Activated CD4-positive, alpha-beta T cell treated with anti-CD3 and anti-CD28 coated beads, Interleukin-2, amount 50 U/mL, for 24 hours (primary cell): ENCODE data around the gene OBP2A.
"Not testable (repeated sequence)": the region's sequence is repeated elsewhere in the genome, so short reads cannot be mapped to it uniquely, and the experiment has no call there.

Source experiments
- DNase-seq, 2 donors: peaks; one replicate each; pipeline ENCODE4 v3.0.0-alpha.2; 2020; ENCODE audit warnings: low read depth in 1 of 2, low spot score in 1 of 2

OBP2A gene

GRCh38 chr9:135526089-135526729, 19.7 kb upstream of the OBP2A start:
- no peak for DNase-seq

GRCh38 chr9:135526730-135527571, 19.0 kb upstream of the OBP2A start:
- DNase-seq: no peak

- DNase-seq: not testable (repeated sequence)
Observed at GRCh38 chr9:135528842-135529435, 17.0 kb upstream of the OBP2A start.

GRCh38 chr9:135530146-135530545, 15.8 kb upstream of the OBP2A start:
- no peak for DNase-seq

GRCh38 chr9:135531096-135531495, 14.8 kb upstream of the OBP2A start:
- DNase-seq: no peak

- DNase-seq: no peak
Observed at GRCh38 chr9:135533113-135533512, 12.8 kb upstream of the OBP2A start.

- DNase-seq: no peak
Observed at GRCh38 chr9:135533674-135534073, 12.3 kb upstream of the OBP2A start.

- not testable (repeated sequence) for DNase-seq
Observed at GRCh38 chr9:135534192-135534711, 11.7 kb upstream of the OBP2A start.

- DNase-seq: not testable (repeated sequence)
Observed at GRCh38 chr9:135534826-135535225, 11.1 kb upstream of the OBP2A start.

- not testable (repeated sequence) for DNase-seq
Observed at GRCh38 chr9:135535631-135536030, 10.3 kb upstream of the OBP2A start.

GRCh38 chr9:135536216-135536615, 9.7 kb upstream of the OBP2A start:
- DNase-seq: no peak

GRCh38 chr9:135543262-135543894, 2.5 kb upstream of the OBP2A start:
- not testable (repeated sequence) for DNase-seq

- no peak for DNase-seq
Observed at GRCh38 chr9:135544981-135545635, 818 bp upstream of the OBP2A start.

GRCh38 chr9:135546792-135547617, 1.1 kb downstream of the OBP2A start:
- DNase-seq: not testable (repeated sequence)

- no peak for DNase-seq
Observed at GRCh38 chr9:135547756-135548736, 2.1 kb downstream of the OBP2A start.

- not testable (repeated sequence) for DNase-seq
Observed at GRCh38 chr9:135549478-135550343, 3.8 kb downstream of the OBP2A start.

- DNase-seq: no peak
Observed at GRCh38 chr9:135550344-135550918, 4.5 kb downstream of the OBP2A start.
